ENCODE measurements around the gene SHROOM3. TPM values are rescaled to one million over a fixed set of nuclear protein-coding genes. Genes with fewer than 3 reads are reported as not detected.

Gene SHROOM3
- polyA plus RNA-seq, 3 donors, result 31.1 to 35.4 (median 34.9) TPM

DNA sequence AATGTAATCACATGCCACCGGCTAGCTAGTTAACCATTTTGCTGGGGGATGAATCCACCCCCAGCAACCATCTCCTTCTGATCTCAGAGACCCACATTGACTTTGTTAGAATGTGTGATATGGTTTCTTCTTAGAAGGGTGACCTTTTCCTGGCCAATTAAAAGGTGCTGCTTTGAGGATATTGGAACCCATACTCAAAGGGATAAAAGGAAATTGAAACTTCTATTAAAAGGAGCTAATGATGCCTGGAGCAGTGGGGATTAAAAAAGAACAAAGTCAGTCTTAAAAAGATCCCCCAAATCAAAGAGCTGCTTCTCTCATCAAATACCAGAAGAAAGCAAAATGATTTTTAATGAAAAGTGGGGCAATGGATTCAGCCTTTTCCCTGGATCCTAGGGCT is 214.1 kb downstream of the SHROOM3 start:
- no peak for DNase-seq (ENCODE audit: low read depth in 3 of 3, low spot score in 2 of 3)

DNA sequence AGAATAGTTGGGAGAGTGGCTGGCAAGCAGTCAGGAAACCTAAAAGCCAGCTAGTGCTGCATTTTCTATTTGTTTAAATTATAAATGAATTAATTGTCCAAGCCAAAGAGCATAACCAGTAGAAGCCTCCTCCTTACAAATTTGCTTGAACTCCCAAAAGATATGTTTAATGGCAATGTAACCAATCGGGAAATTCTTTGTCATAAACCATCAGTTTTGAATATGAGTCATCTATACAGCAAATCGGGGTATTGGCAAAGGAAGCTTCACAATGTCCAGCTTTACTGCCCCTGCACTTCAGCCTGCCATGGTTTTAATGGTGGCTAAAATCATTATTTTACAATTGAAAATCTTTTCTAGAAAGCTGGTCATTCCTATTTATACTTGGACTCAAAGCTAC is 216.6 kb downstream of the SHROOM3 start:
- DNase-seq (ENCODE audit: low read depth in 3 of 3, low spot score in 2 of 3), result no peak

DNA sequence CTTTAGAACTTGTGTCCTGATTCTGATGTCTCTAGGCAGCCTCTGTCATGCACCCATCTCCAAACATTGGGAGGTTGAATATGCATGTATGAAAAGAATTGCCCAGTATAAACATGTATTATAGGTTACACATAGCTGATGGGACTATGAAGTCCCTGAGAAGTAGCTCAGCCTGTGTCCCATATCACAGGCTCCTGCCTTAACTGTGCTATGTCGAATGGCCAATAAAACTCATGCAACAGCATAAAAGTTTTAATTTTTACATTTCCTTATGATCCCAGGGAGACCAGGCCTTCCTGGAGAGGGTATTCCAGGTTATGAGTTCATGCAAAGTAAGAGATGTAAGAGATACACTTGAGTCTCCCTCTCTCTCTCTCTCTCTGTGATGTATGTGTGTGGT is 217.4 kb downstream of the SHROOM3 start:
- no peak for DNase-seq (ENCODE audit: low read depth in 3 of 3, low spot score in 2 of 3)

DNA sequence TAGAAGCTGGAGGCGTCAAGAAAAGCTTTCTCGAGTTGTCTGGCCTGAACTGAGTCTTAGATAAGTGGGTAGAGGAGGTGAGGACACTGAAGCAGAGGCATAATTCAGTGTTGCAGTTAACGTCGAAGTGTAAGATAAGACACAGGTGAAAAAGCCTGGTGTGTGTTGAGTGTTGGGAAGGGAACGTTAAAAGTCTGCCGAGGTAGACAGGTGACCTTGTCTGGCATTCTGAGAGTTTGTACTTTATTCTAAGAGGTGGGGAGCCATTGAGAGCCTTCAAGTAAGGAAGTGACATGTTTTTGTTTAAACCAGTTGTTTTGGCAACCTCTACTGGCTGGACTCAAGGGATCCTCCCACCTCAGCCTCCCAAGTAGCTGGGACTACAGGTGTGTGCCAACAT is 219.1 kb downstream of the SHROOM3 start:
- no peak for DNase-seq (ENCODE audit: low read depth in 3 of 3, low spot score in 2 of 3)

DNA sequence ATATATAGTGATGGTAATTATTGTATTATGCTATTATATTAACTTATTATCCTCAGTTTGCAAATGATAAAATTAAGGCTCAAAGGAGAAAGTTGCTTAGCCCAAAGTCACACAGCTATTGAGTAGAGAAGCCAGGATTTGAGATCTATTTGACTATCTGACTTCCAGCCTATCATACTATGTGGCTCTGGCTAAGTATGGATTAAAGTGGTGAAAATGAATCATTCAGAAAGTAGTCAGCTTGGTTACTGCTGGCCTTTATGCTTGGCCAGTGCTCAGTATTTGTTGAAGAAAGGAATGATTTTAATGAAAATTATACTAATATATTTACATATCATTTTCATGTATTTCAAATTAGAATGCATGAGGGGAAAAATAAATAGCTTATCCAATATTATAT is 219.8 kb downstream of the SHROOM3 start:
- no peak for DNase-seq (ENCODE audit: low read depth in 3 of 3, low spot score in 2 of 3)

DNA sequence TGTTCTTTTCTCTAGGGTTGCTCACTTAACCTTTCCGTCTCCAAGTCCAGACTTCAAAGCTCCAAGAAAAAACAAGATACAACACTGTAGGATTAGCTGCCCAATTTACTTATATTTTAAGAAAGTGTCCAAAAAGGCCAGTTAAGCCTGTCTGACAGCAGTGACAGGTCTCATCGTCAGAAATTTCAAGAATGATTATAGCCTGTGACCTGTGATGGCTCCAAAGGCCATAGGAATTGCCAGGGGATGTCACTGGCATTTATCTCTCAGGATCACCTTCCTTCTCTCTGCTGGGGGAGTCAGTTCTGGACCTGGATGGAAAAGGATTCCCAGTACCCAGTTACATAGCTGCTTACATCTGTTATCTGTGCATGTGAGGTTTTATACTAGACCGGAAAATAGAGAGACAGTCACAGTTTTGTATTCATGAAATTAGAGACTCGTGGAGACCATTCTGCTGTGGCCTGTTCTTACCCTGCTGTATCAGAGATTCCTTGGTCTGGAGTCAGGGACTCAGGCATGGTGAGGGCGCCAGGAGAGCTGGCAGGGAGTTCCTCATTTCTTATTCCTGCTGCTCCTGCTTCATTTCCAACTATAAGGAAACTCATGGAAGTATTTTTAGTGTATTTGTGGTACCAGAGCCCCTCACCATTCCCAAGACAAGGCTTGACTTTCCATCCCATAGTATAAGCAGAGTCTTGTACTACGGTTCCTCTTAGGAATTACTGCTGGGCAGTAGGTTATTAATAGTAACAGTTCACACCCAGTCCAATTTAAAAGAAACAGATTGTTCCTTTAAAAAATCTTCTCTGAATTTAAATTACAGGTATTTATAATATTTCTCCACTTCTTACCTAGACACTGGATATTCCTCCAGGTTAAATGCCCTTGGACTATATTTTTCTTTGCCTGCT is 220.8 kb downstream of the SHROOM3 start:
- no peak for DNase-seq (ENCODE audit: low read depth in 3 of 3, low spot score in 2 of 3)

DNA sequence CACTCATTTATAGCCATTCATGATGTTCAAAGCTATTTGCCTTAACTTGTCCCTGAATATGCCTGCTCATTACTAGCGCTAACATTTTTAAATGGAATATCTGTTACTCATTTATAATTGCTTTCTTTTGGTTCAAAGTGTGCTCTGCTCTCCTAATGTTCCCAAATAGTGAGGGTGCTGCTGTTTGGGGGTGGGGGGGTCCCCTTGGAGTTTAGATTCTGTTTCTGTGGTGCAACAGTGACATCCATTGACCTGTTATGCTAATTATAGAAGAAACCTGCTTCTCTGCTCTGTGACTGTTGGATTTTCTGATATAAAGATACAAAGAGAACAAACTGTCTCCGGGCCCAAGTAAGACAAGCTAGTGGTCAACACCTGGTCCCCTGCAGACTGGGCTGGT is 222.4 kb downstream of the SHROOM3 start:
- no peak for DNase-seq (ENCODE audit: low read depth in 3 of 3, low spot score in 2 of 3)

DNA sequence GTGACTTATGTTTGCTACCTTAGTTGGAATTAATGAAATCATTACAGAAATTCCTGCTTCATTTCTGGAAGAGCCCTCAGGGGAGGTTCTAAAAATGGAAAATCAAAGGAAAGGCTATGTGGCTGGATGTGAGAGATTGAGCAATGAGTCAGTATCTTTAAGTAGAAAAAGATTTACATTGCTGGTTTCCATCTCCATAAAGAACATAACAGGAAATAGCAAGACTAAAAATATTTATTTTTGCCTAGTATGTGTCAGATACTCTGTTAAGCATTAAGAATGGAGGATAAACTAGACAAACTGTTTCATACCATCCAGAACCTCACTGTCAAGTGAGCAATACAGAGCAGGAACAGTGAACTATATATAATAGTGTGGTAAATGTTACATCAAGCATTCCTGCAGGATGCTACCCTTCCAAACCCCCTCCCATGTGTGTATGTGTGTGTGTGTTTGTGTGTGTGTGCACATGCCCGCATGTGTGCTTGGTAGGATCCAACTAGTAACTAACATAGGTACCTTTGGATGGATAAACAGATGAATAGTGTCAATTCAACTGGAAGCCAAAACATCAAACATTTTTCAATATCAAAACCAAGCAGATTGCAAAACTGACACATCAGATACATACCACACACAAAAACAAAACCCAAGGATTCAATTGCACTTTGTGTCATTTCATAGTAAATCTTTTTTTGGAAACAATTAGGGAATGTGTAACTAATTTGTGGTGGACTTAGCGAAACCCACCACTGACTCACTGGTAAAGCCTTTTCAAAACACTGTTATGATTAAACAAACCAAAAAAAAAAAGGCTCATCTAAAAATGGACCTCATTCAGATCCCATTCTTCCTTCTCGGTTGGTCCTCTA is 223.4 kb downstream of the SHROOM3 start:
- DNase-seq (ENCODE audit: low read depth in 3 of 3, low spot score in 2 of 3), result no peak

DNA sequence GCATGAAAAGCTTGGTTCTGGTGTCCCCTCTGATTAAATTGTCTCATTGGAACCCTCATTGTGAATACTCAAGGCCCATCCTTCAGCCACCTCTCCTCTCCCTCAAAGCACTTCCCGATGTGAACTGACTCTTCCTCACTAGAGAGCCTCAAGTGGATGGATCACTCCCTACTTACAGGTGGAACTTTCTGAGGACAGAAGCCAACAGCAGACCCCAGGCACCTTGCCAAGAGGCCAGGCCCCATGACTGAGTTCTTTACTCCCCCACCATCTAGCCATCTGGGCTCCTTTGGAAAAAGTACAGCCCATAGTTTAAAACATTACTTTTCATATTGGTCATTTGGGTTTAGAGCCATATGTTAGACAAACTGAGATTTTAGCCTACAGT is 224.1 kb downstream of the SHROOM3 start:
- no peak for DNase-seq (ENCODE audit: low read depth in 3 of 3, low spot score in 2 of 3)

DNA sequence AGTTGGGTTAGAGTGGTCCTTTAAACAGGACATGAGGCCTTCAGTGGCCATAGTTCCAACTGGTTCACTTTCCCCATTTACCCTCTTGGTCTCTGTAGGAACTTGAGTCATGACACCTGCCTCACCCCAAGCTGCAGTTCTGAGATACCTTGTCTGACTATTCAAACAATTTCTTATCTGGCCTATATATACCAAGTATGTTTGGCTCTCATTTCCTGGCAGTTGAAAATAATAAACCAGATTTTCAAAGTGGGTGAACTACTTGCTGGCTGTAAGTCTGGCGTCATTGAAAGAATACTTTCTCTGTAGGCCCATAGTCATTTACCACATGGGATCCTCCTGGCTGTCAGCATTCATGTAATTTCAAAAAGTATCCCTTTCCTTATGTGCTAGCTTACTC is 228.8 kb downstream of the SHROOM3 start:
- DNase-seq (ENCODE audit: low read depth in 3 of 3, low spot score in 2 of 3), result no peak

DNA sequence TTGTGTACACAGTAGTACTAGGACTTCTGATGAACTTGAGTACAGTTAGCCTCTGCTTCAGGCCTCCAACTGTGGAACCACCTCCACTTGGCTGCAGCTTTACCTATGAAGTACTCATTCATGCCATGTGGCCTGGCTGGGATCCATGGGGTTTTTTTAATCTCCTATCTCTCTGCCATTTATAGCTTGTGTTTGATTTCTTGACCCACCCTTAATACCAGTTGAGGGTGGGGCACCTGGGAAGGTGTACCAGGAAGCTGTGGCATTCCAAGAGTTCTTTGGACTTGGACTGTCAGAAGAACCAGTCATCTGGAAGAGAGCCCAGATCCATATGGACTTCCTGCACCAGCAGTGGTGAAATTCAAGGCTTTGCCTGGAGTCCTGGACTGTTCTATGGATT is 230.1 kb downstream of the SHROOM3 start:
- DNase-seq (ENCODE audit: low read depth in 3 of 3, low spot score in 2 of 3), result no peak

DNA sequence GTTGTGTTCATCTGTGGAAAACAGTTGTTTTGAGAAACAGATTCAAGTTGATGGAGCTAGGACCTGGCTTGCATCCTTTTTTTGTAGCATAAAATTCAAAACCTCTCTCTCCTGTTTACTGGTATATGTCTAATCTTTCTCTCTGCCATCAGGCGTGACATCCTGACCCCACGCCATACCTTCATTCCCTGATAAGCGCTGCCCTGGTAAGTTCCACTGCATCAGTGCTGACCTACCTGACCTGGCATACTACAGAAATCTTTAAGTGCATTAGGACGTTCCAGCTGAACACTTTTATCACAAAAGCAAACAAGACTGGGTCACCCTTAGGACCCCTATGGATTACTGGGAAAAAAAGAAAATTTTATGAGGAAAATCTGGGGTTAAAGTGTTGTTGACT is 230.7 kb downstream of the SHROOM3 start:
- no peak for DNase-seq (ENCODE audit: low read depth in 3 of 3, low spot score in 2 of 3)

DNA sequence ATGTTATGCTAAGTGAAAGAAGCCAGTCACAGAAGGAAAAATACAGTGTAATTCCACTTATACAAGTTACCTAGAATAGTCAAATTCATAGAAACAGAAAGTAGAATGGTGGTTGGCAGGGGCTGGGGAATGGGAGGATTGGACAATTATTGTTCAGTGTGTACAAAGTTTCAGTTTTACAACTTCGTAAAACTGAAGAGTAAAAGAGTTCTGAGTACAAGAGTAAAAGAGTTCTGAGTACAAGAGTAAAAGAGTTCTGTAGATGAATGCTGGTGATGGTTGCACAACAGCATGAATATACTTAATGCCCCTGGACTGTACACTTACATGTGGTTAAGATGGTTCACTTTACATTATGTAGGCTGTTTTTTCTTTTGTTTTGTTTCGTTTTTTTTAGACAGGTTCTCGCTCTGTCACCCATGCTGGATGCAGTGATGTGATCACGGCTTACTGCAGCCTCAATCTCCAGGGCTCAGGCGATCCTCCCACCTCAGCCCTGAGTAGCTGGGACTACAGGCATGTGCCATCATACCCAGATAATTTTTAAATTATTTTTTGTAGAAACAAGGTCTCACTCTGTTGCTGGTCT is 232.0 kb downstream of the SHROOM3 start:
- DNase-seq (ENCODE audit: low read depth in 3 of 3, low spot score in 2 of 3), result no peak

DNA sequence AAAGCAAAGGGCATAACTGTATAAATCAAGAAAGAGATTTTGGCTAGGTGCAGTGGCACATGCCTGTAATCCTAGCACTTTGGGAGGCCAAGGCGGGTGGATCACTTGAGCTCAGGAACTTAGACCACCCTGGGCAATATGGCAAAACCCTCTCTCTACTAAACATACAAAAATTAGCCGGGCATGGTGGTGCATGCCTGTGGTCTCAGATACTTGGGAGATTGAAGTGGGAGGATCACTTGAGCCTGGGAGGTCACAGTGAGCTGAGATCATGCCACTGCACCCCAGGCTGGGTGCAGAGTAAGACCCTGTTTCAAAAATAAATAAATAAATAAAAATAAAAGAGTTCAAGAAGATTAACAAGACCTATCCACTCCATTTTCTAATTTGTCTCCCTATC is 235.6 kb downstream of the SHROOM3 start:
- no peak for DNase-seq (ENCODE audit: low read depth in 3 of 3, low spot score in 2 of 3)

DNA sequence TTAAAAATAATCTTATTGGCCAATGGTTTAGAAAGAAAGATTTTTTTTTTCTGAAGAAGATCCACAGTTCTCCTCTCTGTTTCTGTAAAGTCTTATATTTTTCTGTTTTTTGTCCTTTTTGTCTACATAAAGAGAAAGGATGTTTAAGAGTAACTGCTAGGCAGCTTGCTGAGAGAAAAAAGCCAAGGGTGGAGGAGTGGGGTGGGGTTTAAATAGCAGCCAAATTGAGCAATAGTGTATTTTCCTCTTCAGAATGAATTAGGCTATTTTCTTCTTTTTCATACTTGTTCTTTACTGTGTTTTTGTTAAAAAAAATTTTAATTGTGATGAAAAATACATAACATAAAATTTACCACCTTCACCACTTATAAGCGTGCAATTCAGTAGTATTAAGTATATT is 238.3 kb downstream of the SHROOM3 start:
- DNase-seq (ENCODE audit: low read depth in 3 of 3, low spot score in 2 of 3), result no peak

DNA sequence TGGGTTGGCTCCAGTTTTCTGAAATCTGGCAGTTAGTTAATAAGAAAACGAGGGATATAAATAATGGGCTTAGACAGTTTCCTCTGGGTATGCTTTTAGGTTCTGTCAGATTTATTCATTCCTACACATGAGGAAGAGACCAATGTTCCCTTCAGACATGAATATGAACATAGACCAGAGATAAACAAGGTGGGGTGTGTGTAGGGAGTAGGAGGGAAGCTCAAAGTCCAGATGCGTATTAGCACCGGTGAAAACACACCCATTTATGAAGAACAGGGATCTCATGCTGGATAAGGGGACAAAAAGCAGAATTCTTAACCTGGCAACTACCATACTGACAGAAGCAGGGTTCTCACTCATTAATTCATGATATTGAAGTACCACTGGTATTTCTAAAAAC is 240.0 kb downstream of the SHROOM3 start:
- no peak for DNase-seq (ENCODE audit: low read depth in 3 of 3, low spot score in 2 of 3)

DNA sequence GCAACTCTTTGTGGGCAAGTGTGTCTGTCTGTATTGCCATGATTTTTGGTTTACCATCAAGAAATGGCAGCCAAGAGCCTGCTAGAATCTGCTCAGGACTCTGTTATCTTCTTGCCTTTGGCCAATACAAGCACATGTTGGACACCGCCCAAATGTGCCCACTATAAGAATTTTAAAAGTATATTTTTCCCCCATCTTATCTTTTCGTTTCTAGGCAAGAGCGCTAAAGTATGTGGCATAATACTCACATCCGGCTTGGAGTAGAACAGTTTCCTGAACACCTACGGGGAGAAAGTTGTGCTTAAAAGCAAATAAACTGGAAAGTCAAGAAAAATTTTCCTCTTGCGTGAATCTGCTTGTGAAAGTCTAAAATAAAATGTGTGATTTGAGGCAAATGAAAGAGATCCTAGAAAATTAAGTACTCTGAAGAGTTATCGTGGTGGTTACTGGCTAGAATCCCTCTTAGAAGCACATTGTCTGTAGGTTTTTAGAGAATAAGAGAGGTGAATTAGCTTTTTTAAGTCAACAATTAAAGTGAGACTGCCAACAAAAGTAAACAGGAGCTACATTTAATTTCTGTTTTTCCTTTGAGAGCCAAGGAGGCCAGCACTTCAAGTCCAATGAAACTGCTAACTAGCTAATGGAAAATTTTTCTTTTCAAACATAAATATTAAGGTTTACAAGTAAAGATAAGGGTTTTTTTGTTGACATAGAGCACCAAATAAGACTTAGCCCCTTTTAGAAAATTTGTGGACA is 242.7 kb downstream of the SHROOM3 start:
- DNase-seq (ENCODE audit: low read depth in 3 of 3, low spot score in 2 of 3), result no peak

DNA sequence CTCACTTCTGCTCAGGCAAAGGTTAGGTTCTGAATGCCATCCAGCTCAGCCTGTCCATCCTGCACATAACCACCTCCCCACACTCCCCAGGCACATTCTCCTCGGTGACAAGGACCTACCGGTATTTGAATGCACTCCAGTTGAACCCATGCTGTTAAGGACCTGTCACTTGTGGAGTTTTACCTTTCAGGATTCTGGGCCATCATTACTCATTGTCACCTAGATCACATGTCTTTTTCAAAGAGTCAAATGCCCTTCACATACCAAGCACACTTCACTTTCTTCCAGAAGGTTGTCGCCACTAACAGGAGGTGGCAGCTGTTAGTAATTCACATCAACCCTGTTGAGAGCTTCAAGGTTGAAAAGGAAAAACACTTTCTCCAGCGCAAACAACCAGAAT is 244.7 kb downstream of the SHROOM3 start:
- no peak for DNase-seq (ENCODE audit: low read depth in 3 of 3, low spot score in 2 of 3)

DNA sequence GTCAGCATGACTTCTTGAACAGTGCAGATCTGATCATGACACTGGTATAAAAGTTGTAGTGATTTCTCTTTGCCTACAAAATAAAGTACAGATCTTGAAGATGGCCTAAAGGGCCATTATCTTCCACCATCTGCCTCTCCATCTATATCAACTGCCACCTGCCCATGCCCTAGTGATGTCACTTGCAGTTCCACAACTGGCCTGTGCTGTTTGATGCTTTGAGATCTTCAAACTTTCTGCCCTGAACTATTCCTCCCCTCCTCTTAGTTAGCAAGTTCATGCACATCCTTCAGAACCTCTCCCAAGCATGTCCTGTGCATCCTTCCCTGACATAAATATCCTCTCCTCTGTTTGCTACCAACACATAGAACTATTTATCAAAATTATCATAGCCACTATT is 245.9 kb downstream of the SHROOM3 start:
- DNase-seq (ENCODE audit: low read depth in 3 of 3, low spot score in 2 of 3), result no peak

DNA sequence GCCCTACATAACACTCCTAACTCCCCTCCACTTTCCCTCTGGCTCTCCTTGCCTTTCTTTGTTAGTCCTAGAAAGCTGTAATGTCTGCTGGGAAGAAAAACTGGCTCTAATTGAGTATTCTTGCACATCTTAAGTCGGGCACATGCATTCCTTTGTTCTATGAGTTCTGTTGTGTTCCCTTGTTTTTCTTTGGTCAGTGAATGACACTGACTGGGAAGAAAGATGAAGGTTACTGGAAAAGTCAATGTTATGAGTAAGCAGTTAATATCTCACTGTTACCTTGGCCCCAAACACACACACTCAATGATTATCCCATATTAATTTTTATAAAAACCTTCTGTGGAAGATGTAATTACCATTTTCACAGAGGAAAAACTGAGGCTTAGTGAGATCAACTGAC is 247.0 kb downstream of the SHROOM3 start:
- DNase-seq (ENCODE audit: low read depth in 3 of 3, low spot score in 2 of 3), result no peak

DNA sequence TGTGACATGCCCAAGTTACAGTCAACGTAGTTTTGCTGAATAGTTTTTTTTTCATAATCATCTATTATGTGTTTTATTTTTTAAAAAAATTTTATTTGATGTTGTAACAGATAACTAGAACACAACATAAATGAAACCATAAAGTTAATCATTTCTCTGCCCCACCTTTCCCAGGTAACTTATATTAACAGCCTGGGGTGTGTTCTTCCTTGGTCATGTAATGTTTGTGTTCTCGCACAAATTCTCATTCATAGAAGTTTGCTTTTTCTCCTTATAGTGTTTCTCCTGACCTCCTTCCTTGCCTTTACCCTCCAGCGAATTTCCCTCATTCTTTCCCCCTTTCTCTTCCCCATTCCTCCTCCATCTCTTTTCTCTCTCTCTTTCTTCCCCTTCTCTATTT is 248.1 kb downstream of the SHROOM3 start:
- no peak for DNase-seq (ENCODE audit: low read depth in 3 of 3, low spot score in 2 of 3)

Data from right renal cortex interstitium (tissue), 3 donors.